GM20000 (cell line): Measurements from ENCODE around the gene ACTA2.
A peak's percentile ranks its signal among the peaks of the same experiment; 100 is the strongest.

Experiments
- DNase-seq: peaks from one replicate; pipeline ENCODE4 v3.0.0; 2012; ENCODE audit warnings: low spot score
- CTCF ChIP-seq: IDR thresholded peaks from 2 replicates; pipeline ENCODE4 v1.5.1; 2012; ENCODE audit warnings: mild to moderate bottlenecking, control low read depth; ENCODE audit errors: extremely low read depth, missing control alignments

ACTA2 gene

GRCh38 chr10:88901984-88902789, 50.4 kb downstream of the ACTA2 start:
- no peak for DNase-seq
- no peak for TF ChIP-seq CTCF

- peak; percentile 46 for DNase-seq
- no peak for TF ChIP-seq CTCF
Observed at GRCh38 chr10:88901206-88901983, 51.2 kb downstream of the ACTA2 start.

GRCh38 chr10:88899886-88900285, 52.7 kb downstream of the ACTA2 start:
- no peak for TF ChIP-seq CTCF
- DNase-seq = no peak

GRCh38 chr10:88898727-88899126, 53.8 kb downstream of the ACTA2 start:
- no peak for TF ChIP-seq CTCF
- no peak for DNase-seq

- no peak for DNase-seq
- TF ChIP-seq CTCF = no peak
Observed at GRCh38 chr10:88896994-88897853, 55.3 kb downstream of the ACTA2 start.

- DNase-seq = no peak
- TF ChIP-seq CTCF = no peak
Observed at GRCh38 chr10:88896372-88896993, 56.1 kb downstream of the ACTA2 start.
